ENCODE data around the gene KPNA6. TPM values are rescaled to one million over a fixed set of nuclear protein-coding genes. Genes with fewer than 3 reads are reported as not detected.
A peak's percentile ranks its signal among the peaks of the same experiment; 100 is the strongest.

The KPNA6 gene
- total RNA-seq, 1 experiment from 2014 or later: 45.8 TPM

DNA sequence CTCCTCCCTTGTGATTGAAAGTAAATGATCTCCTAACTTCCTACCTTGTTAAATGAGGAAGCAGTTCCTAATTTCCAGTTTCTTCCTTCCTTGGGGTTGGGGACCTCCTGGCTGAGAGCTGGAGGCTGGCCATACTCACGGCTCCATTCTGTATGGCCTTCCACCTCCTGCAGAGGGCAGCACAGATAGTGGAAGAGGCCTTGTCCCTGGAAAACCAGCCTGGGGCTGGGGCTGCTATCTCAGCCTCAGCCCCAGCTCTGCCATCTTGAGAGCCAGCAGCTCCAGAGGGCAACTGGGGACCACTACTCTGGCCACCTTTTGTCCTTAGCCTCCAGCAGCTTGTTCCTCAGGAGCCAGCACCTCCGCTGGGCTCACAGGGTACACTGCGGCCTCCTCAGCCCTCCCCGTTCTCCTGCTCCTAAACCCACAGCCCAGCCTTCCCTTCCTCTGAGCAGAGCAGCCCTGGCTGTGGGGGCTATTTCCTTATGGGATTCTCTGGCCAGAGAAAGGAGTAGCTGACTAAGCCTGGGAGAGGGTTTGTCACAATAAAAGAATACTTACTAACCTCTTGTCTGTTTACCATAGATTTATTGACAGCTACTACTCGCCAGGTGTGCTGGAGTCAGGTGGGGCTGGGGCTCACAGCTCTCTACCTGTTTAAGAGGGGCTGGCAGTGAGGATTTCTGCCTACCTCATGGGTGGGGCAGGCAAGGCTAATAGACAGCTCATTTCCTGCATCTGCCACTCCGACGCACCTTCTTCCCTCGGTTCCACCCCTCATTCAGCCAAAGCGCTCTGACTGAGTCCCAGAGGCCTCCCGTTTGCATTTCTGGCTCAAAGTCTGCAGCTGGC lies 108.0 kb downstream of the KPNA6 start:
- no TSS peak for BruUV-seq (replicated peaks)
- peaks cover 14% of the 10 kb centered on the region for H3K79me2 ChIP-seq (ENCODE audit: low read length)
- H3K4me3 ChIP-seq (ENCODE audit: low read length): peak overlapping the region; percentile 21; the same call in 1 of the 2 replicates
- H3F3A ChIP-seq (ENCODE audit: low read length, unreplicated experiment): peaks cover 6% of the 10 kb centered on the region
- DNase-seq (peak; percentile 81), ATAC-seq (peak; percentile 84)
- 0 out of 2 replicates have a peak overlapping the region, but pooled peaks have one; percentile 27 for H2AFZ ChIP-seq (ENCODE audit: low read length)
- H3K27me3 ChIP-seq (ENCODE audit: low read length): no peaks in the 10 kb centered on the region
- peaks cover 12% of the 10 kb centered on the region; the same call in 1 of the 2 replicates for H3K36me3 ChIP-seq (ENCODE audit: low read depth, low read length)
- peak overlapping the region; percentile 59 for H3K9ac ChIP-seq (ENCODE audit: low read length)
- H3K9me3 ChIP-seq (ENCODE audit: low read length): no peaks in the 10 kb centered on the region
- POLR2A ChIA-PET (ENCODE audit: unreplicated experiment): interaction anchor here (0.6 to 0.8 kb wide), 5 partner anchors 24 to 135 kb away, joined by 3 to 8 read pairs (median 4); no protein-coding TSS in a partner anchor
- peaks cover 32% of the 10 kb centered on the region for H3K4me1 ChIP-seq (ENCODE audit: insufficient read depth, low read length)
- peak overlapping the region; percentile 70 for H3K4me2 ChIP-seq (ENCODE audit: low read length)
- no peak for TF ChIP-seq EZH2phosphoT487 (IDR thresholded peaks at IDR 0.05; ENCODE audit: borderline replicate concordance, low read length)
- no peak for TF ChIP-seq EZH2 (IDR thresholded peaks at IDR 0.05; ENCODE audit: low read length, unreplicated experiment)
- TF ChIP-seq, protein P1, sequence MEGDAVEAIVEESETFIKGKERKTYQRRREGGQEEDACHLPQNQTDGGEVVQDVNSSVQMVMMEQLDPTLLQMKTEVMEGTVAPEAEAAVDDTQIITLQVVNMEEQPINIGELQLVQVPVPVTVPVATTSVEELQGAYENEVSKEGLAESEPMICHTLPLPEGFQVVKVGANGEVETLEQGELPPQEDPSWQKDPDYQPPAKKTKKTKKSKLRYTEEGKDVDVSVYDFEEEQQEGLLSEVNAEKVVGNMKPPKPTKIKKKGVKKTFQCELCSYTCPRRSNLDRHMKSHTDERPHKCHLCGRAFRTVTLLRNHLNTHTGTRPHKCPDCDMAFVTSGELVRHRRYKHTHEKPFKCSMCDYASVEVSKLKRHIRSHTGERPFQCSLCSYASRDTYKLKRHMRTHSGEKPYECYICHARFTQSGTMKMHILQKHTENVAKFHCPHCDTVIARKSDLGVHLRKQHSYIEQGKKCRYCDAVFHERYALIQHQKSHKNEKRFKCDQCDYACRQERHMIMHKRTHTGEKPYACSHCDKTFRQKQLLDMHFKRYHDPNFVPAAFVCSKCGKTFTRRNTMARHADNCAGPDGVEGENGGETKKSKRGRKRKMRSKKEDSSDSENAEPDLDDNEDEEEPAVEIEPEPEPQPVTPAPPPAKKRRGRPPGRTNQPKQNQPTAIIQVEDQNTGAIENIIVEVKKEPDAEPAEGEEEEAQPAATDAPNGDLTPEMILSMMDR (conservative IDR thresholded peaks at IDR 0.05; ENCODE audit: low read depth, low read length): peak; percentile 87
- CTCF ChIA-PET: interaction anchor here (0.5 to 2.3 kb wide), 10 partner anchors 25 to 179 kb away, joined by 3 to 17 read pairs (median 6); partner anchors contain the start of gene BSDC1
- no peaks in the 10 kb centered on the region for H4K20me1 ChIP-seq (ENCODE audit: low read length)
- intact Hi-C loops (cut with micrococcal nuclease): loop anchor here (5.0 kb wide), 4 partner anchors 76 to 196 kb away; partner anchors contain the start of gene HDAC1
- no peaks in the 10 kb centered on the region for H3K9me2 ChIP-seq (replicated peaks; ENCODE audit: low read length)
- H3K27ac ChIP-seq (ENCODE audit: low read length): peak overlapping the region; percentile 94

DNA sequence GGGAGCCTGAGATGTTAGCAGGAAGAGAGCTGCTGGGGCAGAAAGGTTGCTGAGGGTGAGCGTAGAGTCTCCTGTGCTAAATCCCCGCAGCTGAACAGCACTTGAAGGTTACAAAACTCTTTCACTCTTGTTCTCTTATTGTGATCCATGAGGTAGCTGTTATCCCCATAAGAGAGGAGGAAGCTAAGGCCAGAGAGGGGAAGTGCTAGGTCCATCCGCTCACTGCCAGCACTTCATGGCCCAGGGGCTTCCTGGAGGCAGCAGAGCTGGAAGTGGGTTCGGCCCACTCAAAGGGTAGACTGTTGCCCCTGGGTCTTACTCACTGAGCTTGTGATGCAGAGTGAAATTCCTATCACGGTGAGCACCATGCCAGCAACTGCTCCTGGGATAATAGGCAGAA lies 108.7 kb downstream of the KPNA6 start:
- no peaks in the 10 kb centered on the region for H4K20me1 ChIP-seq (ENCODE audit: low read length)
- TSS peak; percentile 26 for BruUV-seq (replicated peaks)
- intact Hi-C loops (cut with micrococcal nuclease): loop anchor here (5.0 kb wide), 4 partner anchors 76 to 196 kb away; partner anchors contain the start of gene HDAC1
- H3K9me3 ChIP-seq (ENCODE audit: low read length): no peaks in the 10 kb centered on the region
- ChIA-PET CTCF (interaction anchor here (0.8 to 2.3 kb wide), 8 partner anchors 24 to 178 kb away, joined by 3 to 17 read pairs (median 8); partner anchors contain the start of gene BSDC1), POLR2A (ENCODE audit: unreplicated experiment) (interaction anchor here (0.5 to 0.6 kb wide), 3 partner anchors 39 to 135 kb away, joined by 3 to 4 read pairs (median 3); no protein-coding TSS in a partner anchor)
- peaks cover 6% of the 10 kb centered on the region for H3F3A ChIP-seq (ENCODE audit: low read length, unreplicated experiment)
- H3K27me3 ChIP-seq (ENCODE audit: low read length): no peaks in the 10 kb centered on the region
- H3K9me2 ChIP-seq (replicated peaks; ENCODE audit: low read length): no peaks in the 10 kb centered on the region
- ATAC-seq (no peak), DNase-seq (no peak)
- H3K27ac ChIP-seq (ENCODE audit: low read length): peak overlapping the region; percentile 94
- peaks cover 12% of the 10 kb centered on the region; the same call in 1 of the 2 replicates for H3K36me3 ChIP-seq (ENCODE audit: low read depth, low read length)
- peak overlapping the region; percentile 70 for H3K4me2 ChIP-seq (ENCODE audit: low read length)
- no peak overlapping the region for H2AFZ ChIP-seq (ENCODE audit: low read length)
- H3K9ac ChIP-seq (ENCODE audit: low read length): peak overlapping the region; percentile 42
- peaks cover 21% of the 10 kb centered on the region for H3K79me2 ChIP-seq (ENCODE audit: low read length)
- TF ChIP-seq EZH2phosphoT487 (IDR thresholded peaks at IDR 0.05; ENCODE audit: borderline replicate concordance, low read length): no peak
- TF ChIP-seq, protein P1 (conservative IDR thresholded peaks at IDR 0.05; ENCODE audit: low read depth, low read length): no peak
- no peak for TF ChIP-seq EZH2 (IDR thresholded peaks at IDR 0.05; ENCODE audit: low read length, unreplicated experiment)
- peaks cover 40% of the 10 kb centered on the region for H3K4me1 ChIP-seq (ENCODE audit: insufficient read depth, low read length)
- H3K4me3 ChIP-seq (ENCODE audit: low read length): no peak overlapping the region
